H1 (cell line): ENCODE measurements around the gene CBLC. TPM values are rescaled to one million over a fixed set of nuclear protein-coding genes. Genes with fewer than 3 reads are reported as not detected.
A peak's percentile ranks its signal among the peaks of the same experiment; 100 is the strongest.

Source experiments
- BRCA1 ChIP-seq: IDR thresholded peaks from 2 replicates; pipeline ENCODE4 v1.6.1; 2012; ENCODE audit warnings: low read depth, low read length, improper control_type of control experiment
- CHD1 ChIP-seq: IDR thresholded peaks from 2 replicates; pipeline ENCODE4 v1.6.1; 2012; ENCODE audit warnings: low read depth, low read length, improper control_type of control experiment
- CHD2 ChIP-seq: IDR thresholded peaks from 2 replicates; pipeline ENCODE4 v1.6.1; 2012; ENCODE audit warnings: low read length, improper control_type of control experiment
- KDM4A ChIP-seq: IDR thresholded peaks from one replicate; pipeline ENCODE4 v1.7.1; 2012; ENCODE audit warnings: low read depth, mild to moderate bottlenecking, moderate library complexity, low read length, inconsistent platforms; ENCODE audit not compliant: severe bottlenecking
- MAX ChIP-seq: IDR thresholded peaks from 2 replicates; pipeline ENCODE4 v1.6.1; 2012; ENCODE audit warnings: inconsistent platforms
- POU5F1 ChIP-seq: IDR thresholded peaks from 2 replicates; pipeline ENCODE4 v1.6.1; 2011; ENCODE audit warnings: low read depth, mild to moderate bottlenecking, low read length, moderate library complexity
- SIN3A ChIP-seq, 2 experiments: IDR thresholded peaks in 1 of 2; conservative IDR thresholded peaks in 1 of 2; 2 replicates each; pipeline ENCODE4 v1.6.1; 2011 to 2012; ENCODE audit warnings: low read length in 2 of 2, improper control_type of control experiment in 1 of 2, low read depth in 1 of 2, mild to moderate bottlenecking in 1 of 2
- TBP ChIP-seq: IDR thresholded peaks from 2 replicates; pipeline ENCODE4 v1.6.1; 2011; ENCODE audit warnings: low read depth, low read length, improper control_type of control experiment
- polyA plus RNA-seq, 7 experiments: library from polyadenylated mRNA; depleted of rRNA in 3 of 7; stranded (reverse) in 5 of 7; unstranded in 2 of 7; fragments of >200 nt in 5 of 7; fragments of 200-250 nt in 2 of 7; gene quantifications; 1 replicate in 5 of 7; 2 replicates in 1 of 7; 4 replicates in 1 of 7; pipeline versions ENCODE4 v1.2.1 to v1.2.3, GENCODE V29; 2011 to 2013; ENCODE audit warnings: missing spikeins in 2 of 7, mixed read lengths in 2 of 7
- total RNA-seq: library from RNA; stranded (reverse); fragmentation: NEBNext Ultra II Directional; extraction: Animal tissue kit (Norgen Biotek cat#: 25700); gene quantifications from 2 replicates; pipeline ENCODE4 v1.2.1, GENCODE V29; 2021
- TF ChIP-seq, protein P1 (sequence below): fragments of 300-600 bp; sonication (generic); IDR thresholded peaks from 2 replicates; pipeline ENCODE4 v1.7.1; 2012; ENCODE audit warnings: low read length, moderate library complexity, mild to moderate bottlenecking, inconsistent platforms; ENCODE audit not compliant: insufficient replicate concordance

Gene CBLC
- total and polyA plus RNA-seq, 2 of the 8 experiments (the other 6 are each of a cell fraction or from before 2014, with no cell fraction given), result 17.4 to 35.7 TPM

DNA sequence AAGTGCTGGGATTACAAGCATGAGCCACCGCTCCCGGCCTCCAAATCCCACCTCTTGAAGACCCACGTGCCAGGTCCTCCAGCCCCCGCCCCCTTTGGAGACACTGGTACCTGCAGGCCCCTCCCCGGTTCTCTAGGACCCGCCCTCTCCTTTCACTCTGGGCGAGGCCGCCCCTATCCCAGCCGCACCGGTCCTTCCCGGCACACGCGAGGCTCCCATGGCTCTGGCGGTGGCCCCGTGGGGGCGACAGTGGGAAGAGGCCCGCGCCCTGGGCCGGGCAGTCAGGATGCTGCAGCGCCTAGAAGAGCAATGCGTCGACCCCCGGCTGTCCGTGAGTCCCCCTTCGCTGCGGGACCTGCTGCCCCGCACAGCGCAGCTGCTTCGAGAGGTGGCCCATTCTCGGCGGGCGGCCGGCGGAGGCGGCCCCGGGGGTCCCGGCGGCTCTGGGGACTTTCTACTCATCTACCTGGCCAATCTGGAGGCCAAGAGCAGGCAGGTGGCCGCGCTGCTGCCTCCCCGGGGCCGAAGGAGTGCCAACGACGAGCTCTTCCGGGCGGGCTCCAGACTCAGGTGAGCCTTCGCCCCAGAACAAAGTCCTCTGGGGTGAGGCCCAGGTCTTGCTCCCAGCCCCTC, at the start of gene CBLC (continued):
- TF ChIP-seq BRCA1, result no peak
- TF ChIP-seq POU5F1, result no peak
- peak; percentile 90 for TF ChIP-seq TBP
- TF ChIP-seq KDM4A, result peak; percentile 66
- TF ChIP-seq, protein P1, sequence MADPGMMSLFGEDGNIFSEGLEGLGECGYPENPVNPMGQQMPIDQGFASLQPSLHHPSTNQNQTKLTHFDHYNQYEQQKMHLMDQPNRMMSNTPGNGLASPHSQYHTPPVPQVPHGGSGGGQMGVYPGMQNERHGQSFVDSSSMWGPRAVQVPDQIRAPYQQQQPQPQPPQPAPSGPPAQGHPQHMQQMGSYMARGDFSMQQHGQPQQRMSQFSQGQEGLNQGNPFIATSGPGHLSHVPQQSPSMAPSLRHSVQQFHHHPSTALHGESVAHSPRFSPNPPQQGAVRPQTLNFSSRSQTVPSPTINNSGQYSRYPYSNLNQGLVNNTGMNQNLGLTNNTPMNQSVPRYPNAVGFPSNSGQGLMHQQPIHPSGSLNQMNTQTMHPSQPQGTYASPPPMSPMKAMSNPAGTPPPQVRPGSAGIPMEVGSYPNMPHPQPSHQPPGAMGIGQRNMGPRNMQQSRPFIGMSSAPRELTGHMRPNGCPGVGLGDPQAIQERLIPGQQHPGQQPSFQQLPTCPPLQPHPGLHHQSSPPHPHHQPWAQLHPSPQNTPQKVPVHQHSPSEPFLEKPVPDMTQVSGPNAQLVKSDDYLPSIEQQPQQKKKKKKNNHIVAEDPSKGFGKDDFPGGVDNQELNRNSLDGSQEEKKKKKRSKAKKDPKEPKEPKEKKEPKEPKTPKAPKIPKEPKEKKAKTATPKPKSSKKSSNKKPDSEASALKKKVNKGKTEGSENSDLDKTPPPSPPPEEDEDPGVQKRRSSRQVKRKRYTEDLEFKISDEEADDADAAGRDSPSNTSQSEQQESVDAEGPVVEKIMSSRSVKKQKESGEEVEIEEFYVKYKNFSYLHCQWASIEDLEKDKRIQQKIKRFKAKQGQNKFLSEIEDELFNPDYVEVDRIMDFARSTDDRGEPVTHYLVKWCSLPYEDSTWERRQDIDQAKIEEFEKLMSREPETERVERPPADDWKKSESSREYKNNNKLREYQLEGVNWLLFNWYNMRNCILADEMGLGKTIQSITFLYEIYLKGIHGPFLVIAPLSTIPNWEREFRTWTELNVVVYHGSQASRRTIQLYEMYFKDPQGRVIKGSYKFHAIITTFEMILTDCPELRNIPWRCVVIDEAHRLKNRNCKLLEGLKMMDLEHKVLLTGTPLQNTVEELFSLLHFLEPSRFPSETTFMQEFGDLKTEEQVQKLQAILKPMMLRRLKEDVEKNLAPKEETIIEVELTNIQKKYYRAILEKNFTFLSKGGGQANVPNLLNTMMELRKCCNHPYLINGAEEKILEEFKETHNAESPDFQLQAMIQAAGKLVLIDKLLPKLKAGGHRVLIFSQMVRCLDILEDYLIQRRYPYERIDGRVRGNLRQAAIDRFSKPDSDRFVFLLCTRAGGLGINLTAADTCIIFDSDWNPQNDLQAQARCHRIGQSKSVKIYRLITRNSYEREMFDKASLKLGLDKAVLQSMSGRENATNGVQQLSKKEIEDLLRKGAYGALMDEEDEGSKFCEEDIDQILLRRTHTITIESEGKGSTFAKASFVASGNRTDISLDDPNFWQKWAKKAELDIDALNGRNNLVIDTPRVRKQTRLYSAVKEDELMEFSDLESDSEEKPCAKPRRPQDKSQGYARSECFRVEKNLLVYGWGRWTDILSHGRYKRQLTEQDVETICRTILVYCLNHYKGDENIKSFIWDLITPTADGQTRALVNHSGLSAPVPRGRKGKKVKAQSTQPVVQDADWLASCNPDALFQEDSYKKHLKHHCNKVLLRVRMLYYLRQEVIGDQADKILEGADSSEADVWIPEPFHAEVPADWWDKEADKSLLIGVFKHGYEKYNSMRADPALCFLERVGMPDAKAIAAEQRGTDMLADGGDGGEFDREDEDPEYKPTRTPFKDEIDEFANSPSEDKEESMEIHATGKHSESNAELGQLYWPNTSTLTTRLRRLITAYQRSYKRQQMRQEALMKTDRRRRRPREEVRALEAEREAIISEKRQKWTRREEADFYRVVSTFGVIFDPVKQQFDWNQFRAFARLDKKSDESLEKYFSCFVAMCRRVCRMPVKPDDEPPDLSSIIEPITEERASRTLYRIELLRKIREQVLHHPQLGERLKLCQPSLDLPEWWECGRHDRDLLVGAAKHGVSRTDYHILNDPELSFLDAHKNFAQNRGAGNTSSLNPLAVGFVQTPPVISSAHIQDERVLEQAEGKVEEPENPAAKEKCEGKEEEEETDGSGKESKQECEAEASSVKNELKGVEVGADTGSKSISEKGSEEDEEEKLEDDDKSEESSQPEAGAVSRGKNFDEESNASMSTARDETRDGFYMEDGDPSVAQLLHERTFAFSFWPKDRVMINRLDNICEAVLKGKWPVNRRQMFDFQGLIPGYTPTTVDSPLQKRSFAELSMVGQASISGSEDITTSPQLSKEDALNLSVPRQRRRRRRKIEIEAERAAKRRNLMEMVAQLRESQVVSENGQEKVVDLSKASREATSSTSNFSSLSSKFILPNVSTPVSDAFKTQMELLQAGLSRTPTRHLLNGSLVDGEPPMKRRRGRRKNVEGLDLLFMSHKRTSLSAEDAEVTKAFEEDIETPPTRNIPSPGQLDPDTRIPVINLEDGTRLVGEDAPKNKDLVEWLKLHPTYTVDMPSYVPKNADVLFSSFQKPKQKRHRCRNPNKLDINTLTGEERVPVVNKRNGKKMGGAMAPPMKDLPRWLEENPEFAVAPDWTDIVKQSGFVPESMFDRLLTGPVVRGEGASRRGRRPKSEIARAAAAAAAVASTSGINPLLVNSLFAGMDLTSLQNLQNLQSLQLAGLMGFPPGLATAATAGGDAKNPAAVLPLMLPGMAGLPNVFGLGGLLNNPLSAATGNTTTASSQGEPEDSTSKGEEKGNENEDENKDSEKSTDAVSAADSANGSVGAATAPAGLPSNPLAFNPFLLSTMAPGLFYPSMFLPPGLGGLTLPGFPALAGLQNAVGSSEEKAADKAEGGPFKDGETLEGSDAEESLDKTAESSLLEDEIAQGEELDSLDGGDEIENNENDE, result no peak
- no peak for TF ChIP-seq SIN3A (conservative IDR thresholded peaks at IDR 0.05 in 1 of 2, IDR thresholded peaks at IDR 0.05 in 1 of 2; ENCODE audit: low read depth in 1 of 2, low read length in 2 of 2)
- TF ChIP-seq CHD1, result no peak
- no peak for TF ChIP-seq CHD2
- peak; percentile 82 for TF ChIP-seq MAX
